Activated CD4-positive, alpha-beta T cell treated with anti-CD3 and anti-CD28 coated beads, Interleukin-2, amount 50 U/mL, for 1 hour (primary cell): ENCODE data around the gene SLC6A13.

Source experiments
- DNase-seq: peaks from one replicate; pipeline ENCODE4 v3.0.0-alpha.2; 2020

Gene SLC6A13

DNA sequence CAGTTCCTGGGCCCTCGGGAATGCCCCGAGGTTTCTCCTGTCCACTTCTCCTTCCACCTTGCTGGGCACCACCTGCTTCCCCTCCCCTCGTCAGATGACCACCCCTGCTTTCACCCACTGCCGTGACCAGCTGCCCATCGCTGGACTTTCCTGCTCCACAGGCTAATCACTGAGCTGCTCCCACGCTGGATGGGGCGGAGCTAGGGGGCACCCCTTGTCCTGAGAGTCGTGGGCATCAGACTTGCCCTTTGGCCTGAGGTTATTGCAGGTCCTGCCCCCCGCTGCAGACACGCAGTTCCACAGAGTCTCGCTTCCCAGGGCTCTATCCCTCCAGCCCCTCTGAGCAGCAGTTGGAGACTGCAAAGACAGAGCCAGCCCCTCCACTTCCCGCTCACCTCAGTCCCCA is 49.1 kb downstream of the SLC6A13 start:
- no peak for DNase-seq

GRCh38 chr12:212715-213526 is 49.7 kb downstream of the SLC6A13 start:
- no peak for DNase-seq

GRCh38 chr12:212415-212714 is 50.3 kb downstream of the SLC6A13 start:
- no peak for DNase-seq

GRCh38 chr12:211639-212414 is 50.8 kb downstream of the SLC6A13 start:
- no peak for DNase-seq

DNA sequence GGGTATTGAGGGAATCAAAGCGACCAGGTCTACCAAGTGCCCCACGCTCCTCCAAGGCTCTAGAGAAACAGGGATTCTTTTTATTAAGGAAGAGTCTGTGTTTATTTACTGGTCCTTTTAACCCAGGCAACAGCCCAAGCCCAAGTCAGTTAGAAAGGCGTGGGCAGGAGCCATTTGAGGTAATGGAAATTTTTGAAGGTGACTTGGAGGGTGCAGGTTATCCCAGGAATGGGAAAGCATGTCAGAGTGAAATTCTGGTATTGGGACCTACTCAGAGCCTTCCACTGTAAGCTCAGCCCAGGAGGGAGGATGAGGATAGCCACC is 51.5 kb downstream of the SLC6A13 start:
- DNase-seq: no peak

- DNase-seq: no peak
Observed at GRCh38 chr12:210277-211141, 52.1 kb downstream of the SLC6A13 start.

GRCh38 chr12:209851-210250 is 52.8 kb downstream of the SLC6A13 start:
- DNase-seq: no peak

- no peak for DNase-seq
Observed at GRCh38 chr12:209246-209645, 53.4 kb downstream of the SLC6A13 start.

DNA sequence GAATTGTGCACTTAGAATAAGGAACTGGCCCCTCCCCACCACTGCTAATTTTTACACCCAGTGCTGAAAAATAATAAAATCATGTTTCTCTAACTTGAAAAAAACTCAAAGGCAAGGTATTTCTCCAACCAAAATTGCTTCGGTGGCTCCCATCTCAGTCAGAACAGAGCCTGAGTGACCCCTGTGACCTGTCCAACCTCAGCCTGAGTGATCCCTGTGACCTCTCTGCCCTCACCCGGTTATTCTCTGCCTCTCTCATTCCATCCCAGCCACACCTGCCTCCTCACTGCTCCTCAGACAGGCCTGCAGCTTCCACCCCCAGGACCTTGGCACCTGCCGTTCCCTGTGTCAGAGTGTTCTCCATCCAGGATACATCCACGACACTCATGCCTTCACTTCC is 53.8 kb downstream of the SLC6A13 start:
- no peak for DNase-seq

GRCh38 chr12:207804-208203 is 54.8 kb downstream of the SLC6A13 start:
- DNase-seq: no peak

- no peak for DNase-seq
Observed at GRCh38 chr12:206746-207440, 55.7 kb downstream of the SLC6A13 start.

DNA sequence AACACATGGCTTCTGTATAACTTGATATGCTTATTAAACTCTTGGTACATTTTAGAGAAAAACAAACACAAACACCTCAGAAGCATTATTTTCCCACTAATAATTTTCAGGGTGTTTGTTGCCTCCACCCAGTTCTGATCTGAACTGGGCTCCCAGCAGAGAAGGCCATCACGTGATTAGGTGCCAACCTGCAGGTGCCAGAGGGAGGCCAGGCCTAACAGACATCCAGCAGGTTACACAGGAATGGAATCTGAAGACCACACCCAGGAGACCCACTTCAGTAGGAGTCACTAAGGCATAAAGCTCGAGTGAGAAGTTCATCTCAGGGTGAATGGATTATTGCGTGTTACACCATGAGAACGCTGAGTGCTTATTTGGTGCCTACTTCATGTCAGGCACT is 57.6 kb downstream of the SLC6A13 start:
- DNase-seq: no peak

- DNase-seq: no peak
Observed at GRCh38 chr12:204261-204678, 58.4 kb downstream of the SLC6A13 start.

GRCh38 chr12:203462-204260 is 59.0 kb downstream of the SLC6A13 start:
- DNase-seq: no peak

- no peak for DNase-seq
Observed at GRCh38 chr12:203074-203461, 59.6 kb downstream of the SLC6A13 start.

DNA sequence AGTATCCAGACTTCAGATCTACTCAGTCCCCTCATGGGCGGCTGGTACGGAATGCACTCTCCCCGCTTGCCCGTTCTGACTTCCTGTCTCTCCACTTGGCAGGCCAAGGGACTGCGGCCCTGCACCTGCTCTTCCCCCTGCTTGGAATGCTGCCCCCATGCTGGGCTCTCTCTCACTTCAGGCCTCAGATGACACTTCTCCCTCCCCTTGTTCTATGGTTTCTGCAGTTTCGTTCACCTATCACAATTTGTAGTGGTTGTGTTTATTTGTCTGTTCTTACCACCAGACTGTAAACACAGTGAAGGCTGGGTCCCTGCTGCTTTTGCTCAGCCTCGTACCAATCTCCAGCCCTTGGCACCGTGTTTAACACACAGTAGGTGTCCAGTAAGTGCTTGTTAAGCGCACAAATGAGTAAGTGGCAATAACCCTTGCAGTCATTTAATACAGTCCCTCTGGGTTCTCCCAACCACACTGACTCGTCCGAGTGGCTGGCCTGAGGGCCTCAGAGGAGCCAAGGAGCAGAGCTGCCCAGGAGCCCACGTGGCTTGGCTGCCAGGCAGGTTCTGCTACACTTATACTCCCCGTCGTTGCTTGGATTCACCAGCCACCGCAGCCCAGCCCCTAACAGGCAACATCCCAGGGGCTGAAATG is 60.4 kb downstream of the SLC6A13 start:
- DNase-seq: no peak

DNA sequence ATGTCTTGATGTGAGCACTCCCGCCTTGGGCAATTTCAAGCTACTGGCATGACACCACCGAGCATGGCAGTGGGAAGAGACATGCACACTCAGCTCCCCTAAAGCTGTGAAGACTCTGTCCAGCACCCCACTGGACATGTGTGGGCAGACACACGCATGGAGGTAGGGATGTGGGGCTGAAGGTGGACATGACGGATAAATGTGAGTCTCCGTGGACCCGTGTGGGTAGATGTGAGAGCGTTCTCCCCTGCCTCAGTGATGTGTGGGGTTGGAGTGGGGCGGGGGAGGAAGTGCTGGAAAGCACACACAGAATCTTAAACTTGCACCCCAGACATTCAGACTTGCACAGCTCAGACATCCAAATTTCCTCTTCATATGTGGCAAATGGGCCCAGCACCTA is 61.3 kb downstream of the SLC6A13 start:
- DNase-seq: no peak

DNA sequence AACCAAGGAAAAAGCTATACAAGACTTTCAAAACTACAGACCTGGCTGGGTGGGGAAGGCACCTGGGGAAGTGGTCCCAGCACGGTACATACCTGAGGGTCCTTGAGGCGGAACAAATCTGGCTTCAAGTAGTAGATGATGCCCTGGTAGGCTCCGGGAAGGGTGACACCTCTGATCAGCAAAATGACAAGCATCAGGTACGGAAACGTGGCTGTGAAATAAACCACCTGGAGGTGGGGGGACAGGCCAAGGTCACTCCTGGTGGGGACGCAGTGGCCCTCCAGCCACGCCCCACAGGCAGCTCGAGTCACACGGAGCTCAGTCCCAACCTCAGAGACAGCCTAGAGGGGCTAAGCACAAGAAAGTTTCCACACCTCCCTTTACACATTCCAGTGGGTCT is 63.9 kb downstream of the SLC6A13 start:
- no peak for DNase-seq

GRCh38 chr12:197911-198695 is 64.5 kb downstream of the SLC6A13 start:
- no peak for DNase-seq

GRCh38 chr12:197347-197746 is 65.3 kb downstream of the SLC6A13 start:
- DNase-seq: no peak

DNA sequence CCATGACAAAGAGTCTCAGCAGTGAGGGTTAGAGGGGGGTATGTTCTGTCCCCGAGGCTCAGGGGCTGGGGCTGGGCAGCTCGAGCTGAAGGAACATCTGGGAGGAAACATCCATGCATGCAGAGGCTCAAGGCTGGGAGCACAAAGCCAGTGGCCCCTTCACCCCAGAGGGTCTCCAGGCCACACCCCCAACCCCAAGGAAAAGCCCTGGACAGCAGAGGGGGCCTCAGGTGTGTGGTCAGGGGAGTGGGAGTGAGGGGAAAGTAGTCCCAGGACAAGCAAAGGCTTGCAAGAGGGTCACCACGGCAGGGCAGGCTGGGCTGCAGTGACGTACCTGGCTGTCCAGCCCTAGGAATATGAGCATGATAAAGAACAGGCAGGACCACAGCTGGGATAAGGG is 66.2 kb downstream of the SLC6A13 start:
- DNase-seq: no peak
